ENCODE results near the gene FMN2.

Gene FMN2

GRCh38 chr1:240426051-240426450, 334.4 kb downstream of the FMN2 start:
- no peak for DNase-seq (ENCODE audit: low spot score)

GRCh38 chr1:240435996-240436566, 344.4 kb downstream of the FMN2 start:
- no peak for DNase-seq (ENCODE audit: low spot score)

DNA sequence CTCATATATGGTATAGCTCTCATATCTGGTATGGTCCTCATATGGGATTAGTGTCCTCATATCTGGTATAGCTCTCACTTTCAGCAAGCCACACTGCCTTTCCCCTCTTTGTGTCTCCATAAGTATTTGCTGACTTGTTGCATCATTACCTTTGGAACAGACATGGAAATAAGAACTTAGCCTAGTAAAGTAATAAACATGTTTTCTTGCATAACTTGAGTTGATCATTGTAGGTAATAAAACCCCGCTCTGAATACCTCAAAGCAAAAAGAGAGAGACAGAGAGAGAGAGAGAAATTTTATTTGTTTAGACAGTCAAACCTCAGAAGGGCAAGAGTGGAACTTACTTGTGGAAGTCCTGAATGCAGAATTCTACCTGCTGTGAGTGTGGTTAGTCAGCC, 350.0 kb downstream of the FMN2 start:
- no peak for DNase-seq (ENCODE audit: low spot score)

DNA sequence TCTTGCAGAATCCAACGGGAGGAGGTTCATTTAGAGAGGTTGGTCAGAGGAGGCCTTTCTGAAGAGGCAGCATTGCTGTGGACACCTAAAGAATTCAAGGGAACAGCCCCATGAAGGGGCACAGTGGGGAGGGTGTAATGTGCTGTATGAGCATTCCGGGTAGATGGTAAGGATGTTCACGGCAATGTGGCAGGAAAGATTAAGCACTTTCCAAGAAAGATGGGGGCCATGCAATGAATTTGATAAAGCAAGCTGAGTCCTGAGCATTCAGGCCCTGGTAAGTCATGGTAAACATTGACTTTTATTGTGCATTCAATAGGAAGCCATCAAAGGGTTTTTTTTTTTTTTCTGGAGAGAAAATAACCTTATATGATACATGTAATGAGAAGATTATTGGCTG, 353.7 kb downstream of the FMN2 start:
- no peak for DNase-seq (ENCODE audit: low spot score)

DNA sequence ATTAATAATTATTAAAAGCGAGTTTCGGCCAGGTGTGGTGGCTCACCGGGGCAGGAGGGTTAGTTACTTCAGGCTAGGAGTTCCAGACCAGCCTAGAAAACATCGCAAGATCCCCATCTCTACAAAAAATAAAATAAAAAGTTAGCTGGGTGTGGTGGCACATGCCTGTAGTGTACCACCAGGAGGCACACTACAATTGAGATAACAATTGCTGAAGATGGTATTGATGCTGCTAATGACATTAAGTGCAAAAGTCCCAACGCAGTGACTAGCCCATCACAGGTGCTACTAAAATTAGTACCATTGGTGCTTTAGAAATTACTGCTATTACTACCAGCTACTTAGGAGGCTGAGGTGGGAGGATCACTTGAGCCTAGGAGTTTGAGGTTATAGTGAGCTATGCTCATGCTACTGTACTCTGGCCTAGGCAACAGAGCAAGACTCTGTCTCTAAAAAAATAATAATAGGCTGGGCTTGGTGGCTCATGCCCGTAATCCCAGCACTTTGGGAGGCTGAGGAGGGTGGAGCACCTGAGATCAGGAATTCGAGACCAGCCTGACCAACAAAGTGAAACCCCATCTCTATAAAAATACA, 363.6 kb downstream of the FMN2 start:
- DNase-seq (ENCODE audit: low spot score) = peak; percentile 33

- no peak for DNase-seq (ENCODE audit: low spot score)
These were observed 365.5 kb downstream of the FMN2 start for GRCh38 chr1:240457203-240457602.

DNA sequence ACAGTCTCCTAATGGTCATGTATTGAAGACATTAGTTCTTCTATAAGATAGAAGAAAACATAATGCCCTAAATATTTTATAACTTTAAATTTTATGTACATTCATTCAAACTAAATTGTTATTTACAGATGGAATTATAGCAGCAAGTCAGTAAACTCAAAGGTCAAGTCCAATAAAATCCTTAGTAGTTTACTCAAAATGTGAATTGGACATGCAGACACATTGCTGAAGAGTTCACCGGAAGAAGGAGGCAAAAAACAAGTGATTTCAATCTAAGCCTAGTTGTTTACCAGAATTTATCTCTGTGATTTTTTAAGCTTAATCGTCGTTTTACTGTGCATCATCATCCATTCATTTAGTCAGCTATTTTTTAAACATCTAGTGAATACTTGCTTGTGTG, 370.6 kb downstream of the FMN2 start:
- no peak for DNase-seq (ENCODE audit: low spot score)

GRCh38 chr1:240462766-240463395, 371.2 kb downstream of the FMN2 start:
- DNase-seq (ENCODE audit: low spot score) = no peak

- no peak for DNase-seq (ENCODE audit: low spot score)
These were observed 372.4 kb downstream of the FMN2 start for GRCh38 chr1:240464099-240464498.

GRCh38 chr1:240465531-240465940, 373.9 kb downstream of the FMN2 start:
- no peak for DNase-seq (ENCODE audit: low spot score)

DNA sequence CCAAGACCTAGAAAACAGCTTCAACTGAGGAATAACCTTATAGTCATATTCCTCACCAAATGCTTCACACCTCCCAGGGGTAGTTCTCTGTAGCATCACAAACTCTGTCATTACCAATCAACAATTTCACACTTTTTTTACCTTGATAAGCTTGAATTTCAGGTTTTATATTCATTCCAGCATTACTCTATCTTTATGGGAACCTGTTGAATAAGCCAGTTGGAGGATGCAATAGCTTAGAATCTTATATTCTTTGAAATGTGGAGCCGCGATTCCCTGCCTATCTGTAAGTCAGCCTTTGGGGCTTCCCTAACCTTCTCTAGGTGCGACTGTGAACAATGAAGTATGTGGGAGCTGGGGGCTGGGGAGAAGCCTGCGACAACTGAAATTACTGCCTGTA, 374.8 kb downstream of the FMN2 start:
- DNase-seq (ENCODE audit: low spot score) = no peak

DNA sequence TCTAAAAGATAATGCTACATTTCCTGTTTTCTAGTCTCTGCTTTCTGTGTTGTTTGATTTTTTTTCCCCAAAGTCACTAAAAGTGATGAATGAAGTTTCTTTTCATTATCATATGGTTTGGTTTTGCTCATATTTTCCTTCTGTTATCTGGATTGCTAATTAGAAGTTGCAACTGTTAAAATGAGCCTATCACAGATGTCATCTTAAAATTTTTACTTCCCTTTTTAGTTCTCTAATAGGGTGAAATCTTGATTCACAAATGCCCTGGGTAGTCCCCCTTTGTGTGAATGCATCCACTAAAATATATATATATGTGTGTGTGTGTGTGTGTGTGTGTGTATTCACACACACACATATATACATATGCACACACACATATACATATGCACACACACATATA, 376.2 kb downstream of the FMN2 start:
- no peak for DNase-seq (ENCODE audit: low spot score)

- DNase-seq (ENCODE audit: low spot score) = no peak
These were observed 377.0 kb downstream of the FMN2 start for GRCh38 chr1:240468656-240469055.

GRCh38 chr1:240474133-240474614, 382.5 kb downstream of the FMN2 start:
- no peak for DNase-seq (ENCODE audit: low spot score)

DNA sequence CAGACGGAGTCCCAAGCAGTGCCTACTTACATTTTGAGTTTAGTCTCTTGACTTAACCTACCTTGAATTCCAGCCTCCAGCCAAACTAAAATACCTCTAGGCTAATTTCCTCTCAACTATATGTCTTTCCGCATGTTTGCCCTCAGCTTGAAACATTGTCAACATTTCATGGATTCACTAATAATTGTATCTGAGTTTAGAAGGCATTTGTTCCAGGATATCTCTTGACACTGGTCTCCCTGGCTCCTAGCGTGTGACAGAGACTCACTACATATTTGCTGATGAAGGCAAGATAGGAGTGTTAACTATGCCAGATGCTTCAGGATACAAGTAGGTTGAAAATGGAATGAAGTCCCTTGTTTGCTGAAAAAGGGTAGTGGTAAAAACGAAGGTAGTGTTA, 384.1 kb downstream of the FMN2 start:
- no peak for DNase-seq (ENCODE audit: low spot score)

DNA sequence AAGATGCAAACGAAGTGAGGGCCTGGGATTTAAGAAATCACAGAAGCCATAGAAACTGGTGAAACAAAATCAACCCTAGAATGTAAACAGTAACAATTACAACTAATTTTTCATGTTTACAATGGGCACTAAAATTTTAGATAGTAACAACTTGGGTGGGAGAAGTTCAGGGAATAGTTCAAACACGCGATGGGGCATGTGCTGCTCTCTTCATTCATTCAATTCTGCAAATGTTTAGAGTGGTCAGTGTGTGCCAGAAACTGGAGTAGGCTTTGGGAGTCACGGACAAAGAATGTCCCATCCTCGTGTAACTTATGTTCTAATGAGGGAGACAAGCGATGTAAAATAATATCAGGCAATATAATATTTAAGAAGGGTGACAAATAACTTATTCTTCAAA, 386.9 kb downstream of the FMN2 start:
- no peak for DNase-seq (ENCODE audit: low spot score)

- DNase-seq (ENCODE audit: low spot score) = no peak
These were observed 393.2 kb downstream of the FMN2 start for GRCh38 chr1:240484804-240485443.

- DNase-seq (ENCODE audit: low spot score) = no peak
These were observed 394.9 kb downstream of the FMN2 start for GRCh38 chr1:240486611-240487010.

GRCh38 chr1:240487493-240487892, 395.8 kb downstream of the FMN2 start:
- DNase-seq (ENCODE audit: low spot score) = no peak

GRCh38 chr1:240491156-240491555, 399.5 kb downstream of the FMN2 start:
- DNase-seq (ENCODE audit: low spot score) = no peak

- DNase-seq (ENCODE audit: low spot score) = no peak
These were observed 400.1 kb downstream of the FMN2 start for GRCh38 chr1:240491796-240492195.

- DNase-seq (ENCODE audit: low spot score) = no peak
These were observed 401.3 kb downstream of the FMN2 start for GRCh38 chr1:240492832-240493440.

GRCh38 chr1:240495601-240496000, 403.9 kb downstream of the FMN2 start:
- DNase-seq (ENCODE audit: low spot score) = no peak
